Measurements from ENCODE around the gene CEBPG.

Gene CEBPG

GRCh38 chr19:33408116-33408515, 34.6 kb downstream of the CEBPG start:
- H3K4me3 ChIP-seq (ENCODE audit: low read depth, low read length), result no peak overlapping the region
- no peak for TF ChIP-seq CTCF (IDR thresholded peaks at IDR 0.05; ENCODE audit: low read depth, low read length)
- no peak for DNase-seq (ENCODE audit: low read depth, low spot score)
- in situ Hi-C loops (cut with HindIII; ENCODE audit: low sequenced_read_pairs), result no loop called here

GRCh38 chr19:33408538-33409434, 35.3 kb downstream of the CEBPG start:
- DNase-seq (ENCODE audit: low read depth, low spot score), result no peak
- H3K4me3 ChIP-seq (ENCODE audit: low read depth, low read length), result no peak overlapping the region
- TF ChIP-seq CTCF (IDR thresholded peaks at IDR 0.05; ENCODE audit: low read depth, low read length), result no peak
- in situ Hi-C loops (cut with HindIII; ENCODE audit: low sequenced_read_pairs), result no loop called here

GRCh38 chr19:33409906-33410685, 36.6 kb downstream of the CEBPG start:
- DNase-seq (ENCODE audit: low read depth, low spot score), result no peak
- in situ Hi-C loops (cut with HindIII; ENCODE audit: low sequenced_read_pairs), result no loop called here
- no peak overlapping the region for H3K4me3 ChIP-seq (ENCODE audit: low read depth, low read length)
- no peak for TF ChIP-seq CTCF (IDR thresholded peaks at IDR 0.05; ENCODE audit: low read depth, low read length)

- no peak for TF ChIP-seq CTCF (IDR thresholded peaks at IDR 0.05; ENCODE audit: low read depth, low read length)
- no peak overlapping the region for H3K4me3 ChIP-seq (ENCODE audit: low read depth, low read length)
- in situ Hi-C loops (cut with HindIII; ENCODE audit: low sequenced_read_pairs), result no loop called here
- no peak for DNase-seq (ENCODE audit: low read depth, low spot score)
Measured at GRCh38 chr19:33410915-33411401, 37.4 kb downstream of the CEBPG start.

GRCh38 chr19:33411621-33412180, 38.2 kb downstream of the CEBPG start:
- DNase-seq (ENCODE audit: low read depth, low spot score), result no peak
- no peak overlapping the region for H3K4me3 ChIP-seq (ENCODE audit: low read depth, low read length)
- in situ Hi-C loops (cut with HindIII; ENCODE audit: low sequenced_read_pairs), result no loop called here
- no peak for TF ChIP-seq CTCF (IDR thresholded peaks at IDR 0.05; ENCODE audit: low read depth, low read length)

- H3K4me3 ChIP-seq (ENCODE audit: low read depth, low read length), result no peak overlapping the region
- in situ Hi-C loops (cut with HindIII; ENCODE audit: low sequenced_read_pairs), result no loop called here
- TF ChIP-seq CTCF (IDR thresholded peaks at IDR 0.05; ENCODE audit: low read depth, low read length), result no peak
- DNase-seq (ENCODE audit: low read depth, low spot score), result no peak
Measured at GRCh38 chr19:33412601-33413425, 39.3 kb downstream of the CEBPG start.
